CD4-positive, alpha-beta T cell (primary cell): ENCODE results near the gene LRRC70. TPM values are rescaled to one million over a fixed set of nuclear protein-coding genes. Genes with fewer than 3 reads are reported as not detected.

Experiments used
- ATAC-seq: fragments of 200-7000 bp; cut with Tn5 transposase; one replicate; pipeline ENCODE4 v1.10.0; 2022; ENCODE audit warnings: mild to moderate bottlenecking; ENCODE audit not compliant: poor library complexity
- CTCF ChIA-PET: fragments of 350-600 bp; sonication (Branson Sonifier 250); formaldehyde crosslinking; loops from one replicate; lab custom pipeline; 2021; ENCODE audit warnings: antibody characterized with exemption, inconsistent platforms; lab: Charles Lee
- POLR2A ChIA-PET: fragments of 350-600 bp; sonication (Branson Sonifier 250); formaldehyde crosslinking; loops from one replicate; lab custom pipeline; 2021; ENCODE audit warnings: antibody characterized with exemption, inconsistent platforms; lab: Charles Lee
- DNase-seq, 14 experiments: peaks; one replicate each; pipeline ENCODE4 v3.0.0-alpha.2; 2013 to 2020; ENCODE audit warnings: mixed read lengths in 2 of 14
- H3K27ac ChIP-seq, 2 donors: one replicate each; pipeline versions ENCODE4 v1.5.1 to v1.7.0; 2013; ENCODE audit warnings: low read length in 2 of 2, low read depth in 1 of 2, mild to moderate bottlenecking in 1 of 2
- H3K27me3 ChIP-seq, 2 experiments: 1 replicate in 1 of 2; 2 replicates in 1 of 2; pipeline versions ENCODE4 v1.6.1 to v1.7.0; 2013; ENCODE audit warnings: low read length in 2 of 2, control low read depth in 1 of 2, mild to moderate bottlenecking in 1 of 2, moderate library complexity in 1 of 2; ENCODE audit not compliant: insufficient read depth in 2 of 2, control insufficient read depth in 1 of 2
- H3K36me3 ChIP-seq: one replicate; pipeline ENCODE4 v1.6.1; 2013; ENCODE audit warnings: low read length, control low read depth; ENCODE audit not compliant: insufficient read depth
- H3K4me1 ChIP-seq: one replicate; pipeline ENCODE4 v1.6.1; 2013; ENCODE audit warnings: low read length, control low read depth; ENCODE audit not compliant: insufficient read depth
- H3K4me3 ChIP-seq: one replicate; pipeline ENCODE4 v1.5.1; 2013; ENCODE audit warnings: mild to moderate bottlenecking, low read length, moderate library complexity
- H3K9me3 ChIP-seq, 2 experiments: 1 replicate in 1 of 2; 2 replicates in 1 of 2; pipeline versions ENCODE4 v1.6.1 to v1.7.0; 2013; ENCODE audit warnings: low read length in 2 of 2, mild to moderate bottlenecking in 2 of 2, control low read depth in 1 of 2, moderate library complexity in 1 of 2; ENCODE audit not compliant: control insufficient read depth in 1 of 2, insufficient read depth in 1 of 2
- H3K27ac Mint-ChIP-seq: one replicate; pipeline ENCODE4 v1.8.0; 2020; ENCODE audit warnings: mixed read lengths
- H3K27me3 Mint-ChIP-seq: one replicate; pipeline ENCODE4 v1.8.0; 2021; ENCODE audit warnings: mixed read lengths
- H3K36me3 Mint-ChIP-seq: one replicate; pipeline ENCODE4 v1.8.0; 2021; ENCODE audit warnings: low read depth, mixed read lengths
- H3K4me1 Mint-ChIP-seq: one replicate; pipeline ENCODE4 v1.8.0; 2021; ENCODE audit warnings: low read depth, mixed read lengths
- H3K4me3 Mint-ChIP-seq: one replicate; pipeline ENCODE4 v1.8.0; 2020; ENCODE audit warnings: mild to moderate bottlenecking, mixed read lengths
- H3K9me3 Mint-ChIP-seq: one replicate; pipeline ENCODE4 v1.8.0; 2020; ENCODE audit warnings: mixed read lengths
- CTCF ChIP-seq: fragments of 200-600 bp; IDR thresholded peaks from one replicate; pipeline ENCODE4 v1.8.0; 2022; ENCODE audit warnings: antibody characterized with exemption, mild to moderate bottlenecking
- intact Hi-C, 2 experiments: fragments of 100-400 bp; cut with DNase I in 1 of 2; cut with micrococcal nuclease in 1 of 2; formaldehyde crosslinking; loops; one replicate each; pipeline versions ENCODE4 v1.15.1 to v1.9.0; 2023 to 2025; cut with DNase I, micrococcal nuclease
- total RNA-seq, 174 experiments: library from RNA in 2 of 174; stranded (reverse) in 2 of 174; gene quantifications; one replicate each; pipeline ENCODE4 v1.2.3 and lab custom pipeline; 2021 to 2026

LRRC70 gene
- total RNA-seq, 2 experiments from 2014 or later: 6.1 to 7.3 TPM

- Mint-ChIP-seq H3K9me3 (no peaks in the 10 kb centered on the region), H3K4me3 (no peak overlapping the region), H3K36me3 (peaks cover 15% of the 10 kb centered on the region), H3K27ac (no peak overlapping the region), H3K27me3 (no peaks in the 10 kb centered on the region), H3K4me1 (peaks cover 39% of the 10 kb centered on the region)
- Histone ChIP-seq H3K36me3 (no peaks in the 10 kb centered on the region), H3K4me1 (no peaks in the 10 kb centered on the region), H3K27ac (no peak overlapping the region), H3K9me3 (no peaks in the 10 kb centered on the region), H3K27me3 (no peaks in the 10 kb centered on the region), H3K4me3 (no peak overlapping the region)
- no peak for TF ChIP-seq CTCF
- CTCF ChIA-PET: no interaction called here
- DNase-seq (no peak), ATAC-seq (no peak)
- intact Hi-C loops: no loop called here
- POLR2A ChIA-PET: no interaction called here
Observed at GRCh38 chr5:62585306-62585705, 6.7 kb downstream of the LRRC70 start.

GRCh38 chr5:62585751-62586150, 7.1 kb downstream of the LRRC70 start:
- intact Hi-C loops: no loop called here
- Histone ChIP-seq H3K4me3 (no peak overlapping the region), H3K4me1 (no peaks in the 10 kb centered on the region), H3K27ac (no peak overlapping the region), H3K9me3 (no peaks in the 10 kb centered on the region), H3K36me3 (no peaks in the 10 kb centered on the region), H3K27me3 (no peaks in the 10 kb centered on the region)
- no peak for TF ChIP-seq CTCF
- ChIA-PET CTCF (no interaction called here), POLR2A (no interaction called here)
- H3K27me3 Mint-ChIP-seq: no peaks in the 10 kb centered on the region
- DNase-seq (no peak), ATAC-seq (no peak)
- H3K4me1 Mint-ChIP-seq: peaks cover 34% of the 10 kb centered on the region
- no peak overlapping the region for H3K27ac Mint-ChIP-seq
- H3K9me3 Mint-ChIP-seq: no peaks in the 10 kb centered on the region
- H3K36me3 Mint-ChIP-seq: peaks cover 15% of the 10 kb centered on the region
- H3K4me3 Mint-ChIP-seq: no peak overlapping the region

- ATAC-seq (no peak), DNase-seq (no peak)
- peaks cover 29% of the 10 kb centered on the region for H3K36me3 Mint-ChIP-seq
- H3K27ac Mint-ChIP-seq: no peak overlapping the region
- H3K27me3 Mint-ChIP-seq: no peaks in the 10 kb centered on the region
- Histone ChIP-seq H3K27ac (no peak overlapping the region), H3K27me3 (no peaks in the 10 kb centered on the region), H3K4me3 (no peak overlapping the region), H3K4me1 (no peaks in the 10 kb centered on the region), H3K36me3 (peaks cover 11% of the 10 kb centered on the region), H3K9me3 (no peaks in the 10 kb centered on the region)
- intact Hi-C loops: no loop called here
- ChIA-PET POLR2A (no interaction called here), CTCF (no interaction called here)
- peaks cover 18% of the 10 kb centered on the region for H3K4me1 Mint-ChIP-seq
- TF ChIP-seq CTCF: no peak
- H3K9me3 Mint-ChIP-seq: no peaks in the 10 kb centered on the region
- H3K4me3 Mint-ChIP-seq: no peak overlapping the region
Observed at GRCh38 chr5:62587737-62588136, 9.1 kb downstream of the LRRC70 start.
